Measurements from ENCODE around the gene TBC1D22A.
"Not testable (repeated sequence)": the region's sequence is repeated elsewhere in the genome, so short reads cannot be mapped to it uniquely, and the experiment has no call there.

TBC1D22A gene

DNA sequence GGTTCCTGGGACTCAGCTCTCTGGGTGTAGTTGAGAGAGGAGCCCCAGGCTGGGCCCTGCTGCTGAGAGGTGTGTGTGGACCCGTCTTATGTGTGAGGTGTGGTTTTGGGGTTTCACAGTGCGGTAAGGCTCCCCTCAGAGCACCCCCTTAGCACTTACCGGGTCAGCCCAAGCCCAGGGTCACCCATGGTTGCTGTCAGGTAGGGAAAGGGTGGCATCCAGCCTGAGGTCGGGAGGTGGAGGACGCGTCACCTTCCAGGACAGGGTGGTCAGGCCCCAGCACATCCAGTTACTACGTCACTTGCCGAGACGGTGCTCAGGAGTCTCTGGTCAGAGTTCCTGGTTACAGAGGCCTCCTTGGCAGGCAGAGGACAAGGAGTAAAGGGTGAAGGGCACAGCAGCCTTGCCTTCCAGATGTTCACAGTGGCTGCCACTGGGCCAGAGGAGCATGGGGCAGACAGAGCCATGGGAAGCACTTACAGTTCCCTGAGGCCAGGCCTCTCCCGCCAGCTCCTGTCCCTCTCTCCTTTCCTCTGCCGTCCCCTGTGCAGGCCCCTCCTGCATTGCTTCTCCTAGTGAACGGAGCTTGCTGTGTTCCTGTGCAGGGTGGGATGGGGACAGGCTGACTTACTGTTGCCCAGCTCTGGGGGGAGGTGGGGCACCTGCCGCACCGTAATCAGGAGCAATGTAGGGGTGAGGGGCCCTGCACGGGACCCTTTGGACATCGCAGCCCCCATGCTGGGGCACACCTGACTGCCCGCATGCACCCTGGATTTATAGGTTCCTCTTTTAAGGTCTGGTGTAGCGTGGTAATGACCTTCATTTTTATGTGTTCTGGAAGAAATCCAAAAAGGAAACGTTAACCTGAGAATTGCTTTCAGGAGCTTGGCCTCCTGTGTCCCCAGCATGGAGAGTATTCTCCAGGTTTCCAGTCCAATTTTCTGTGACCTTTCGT is 285.9 kb downstream of the TBC1D22A start:
- DNase-seq (ENCODE audit: insufficient read length, low spot score) (no peak), FAIRE-seq (no peak)

GRCh38 chr22:47049078-47049624 is 286.7 kb downstream of the TBC1D22A start:
- no peak for DNase-seq (ENCODE audit: insufficient read length, low spot score)
- FAIRE-seq, result no peak

- not testable (repeated sequence) for DNase-seq (ENCODE audit: insufficient read length, low spot score); FAIRE-seq
These were observed 287.4 kb downstream of the TBC1D22A start for GRCh38 chr22:47049736-47050400.

GRCh38 chr22:47050401-47051051 is 288.1 kb downstream of the TBC1D22A start:
- FAIRE-seq, result no peak
- no peak for DNase-seq (ENCODE audit: insufficient read length, low spot score)

DNA sequence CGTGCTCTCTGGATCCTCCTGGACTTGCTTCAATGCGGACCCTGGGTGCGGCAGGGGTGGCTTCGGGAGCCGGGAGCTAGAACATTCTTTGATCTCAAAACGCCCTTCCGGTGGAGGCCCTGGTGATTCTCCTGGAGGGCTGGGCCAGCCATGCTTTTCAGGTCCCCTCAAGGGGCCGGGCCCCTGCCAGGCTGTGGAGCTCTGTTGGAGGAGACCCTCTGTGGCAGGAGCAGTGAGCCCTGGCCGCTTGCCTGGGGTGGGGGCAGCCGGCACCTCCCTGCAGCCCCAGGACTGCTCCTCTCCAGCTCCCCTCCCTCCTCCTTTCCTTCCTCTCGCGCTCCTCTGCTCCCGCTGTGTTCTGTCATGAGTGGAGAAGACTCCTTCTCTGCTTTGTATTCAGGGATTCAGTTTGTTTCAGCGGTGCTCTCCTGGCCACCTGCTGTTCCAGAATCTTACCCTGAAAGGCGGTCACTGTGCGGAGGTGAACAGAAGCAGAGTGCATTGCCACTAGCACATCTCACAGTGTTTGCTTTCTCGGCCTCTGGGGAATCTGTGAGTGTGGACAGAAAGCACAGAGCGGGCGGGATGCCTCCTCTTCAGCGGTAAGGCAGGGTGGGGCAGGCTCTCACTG is 289.1 kb downstream of the TBC1D22A start:
- DNase-seq (ENCODE audit: insufficient read length, low spot score) (no peak), FAIRE-seq (no peak)

DNA sequence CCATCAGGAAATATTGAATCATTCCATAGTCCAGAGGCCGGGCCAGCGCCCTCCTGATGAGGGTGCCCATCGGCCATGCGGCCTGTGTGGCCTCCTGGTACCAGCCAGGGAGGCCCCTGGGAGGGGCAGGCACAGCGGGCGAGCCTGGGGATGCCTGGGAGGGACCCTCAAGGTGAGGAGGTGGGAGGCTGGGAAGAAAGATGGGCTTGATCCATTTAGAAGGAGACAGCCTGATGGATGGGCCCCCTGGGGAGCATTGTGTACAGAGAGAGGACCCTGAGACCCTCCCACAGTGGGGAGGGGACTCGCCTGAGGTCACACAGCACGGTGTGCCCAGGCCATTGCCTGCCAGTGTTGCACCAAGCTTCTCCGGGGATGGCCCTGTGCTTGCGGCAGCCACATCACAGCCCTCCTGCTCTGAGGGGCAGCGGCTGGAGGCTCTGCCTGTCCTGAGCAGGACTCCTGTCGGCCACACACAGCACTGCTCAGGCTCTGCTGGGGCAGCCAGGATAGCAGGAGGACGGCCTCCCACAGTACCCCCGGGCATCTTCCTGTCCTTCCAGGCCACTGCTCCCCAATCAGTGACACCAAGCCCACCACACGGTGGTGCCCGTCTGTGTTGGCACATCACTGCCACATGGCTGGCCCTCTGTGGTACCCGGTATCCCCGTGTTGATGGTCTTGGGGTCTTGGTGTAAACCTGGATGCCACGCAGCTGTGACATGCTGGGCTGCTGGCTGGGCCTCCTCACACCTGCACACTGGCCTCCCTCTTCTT is 290.0 kb downstream of the TBC1D22A start:
- DNase-seq (ENCODE audit: insufficient read length, low spot score), result no peak
- no peak for FAIRE-seq

- FAIRE-seq, result no peak
- no peak for DNase-seq (ENCODE audit: insufficient read length, low spot score)
These were observed 290.7 kb downstream of the TBC1D22A start for GRCh38 chr22:47053013-47053725.

DNA sequence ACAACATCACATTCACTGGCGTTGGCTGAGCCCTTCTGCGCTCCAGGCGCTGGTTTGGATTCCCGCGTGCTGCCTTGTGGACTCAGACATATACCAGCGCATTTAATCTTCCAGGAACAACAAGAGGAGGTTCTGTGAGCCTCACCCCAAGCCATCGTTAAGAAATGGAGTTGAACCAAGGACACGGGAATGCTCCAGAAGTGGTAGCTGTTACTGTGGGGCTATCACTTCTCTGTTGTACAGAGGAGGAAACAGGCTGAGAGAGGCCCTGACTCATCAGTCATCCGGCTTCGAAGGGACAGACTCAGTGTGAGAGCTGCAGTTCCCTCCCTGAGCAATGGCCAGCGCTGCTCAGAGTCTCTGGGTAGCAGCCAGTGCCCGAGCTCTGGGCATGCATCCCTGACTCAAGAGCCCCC is 291.3 kb downstream of the TBC1D22A start:
- DNase-seq (ENCODE audit: insufficient read length, low spot score) (no peak), FAIRE-seq (no peak)

GRCh38 chr22:47054231-47055072 is 292.0 kb downstream of the TBC1D22A start:
- DNase-seq (ENCODE audit: insufficient read length, low spot score) (no peak), FAIRE-seq (no peak)

GRCh38 chr22:47055073-47055355 is 292.6 kb downstream of the TBC1D22A start:
- no peak for FAIRE-seq
- no peak for DNase-seq (ENCODE audit: insufficient read length, low spot score)

DNA sequence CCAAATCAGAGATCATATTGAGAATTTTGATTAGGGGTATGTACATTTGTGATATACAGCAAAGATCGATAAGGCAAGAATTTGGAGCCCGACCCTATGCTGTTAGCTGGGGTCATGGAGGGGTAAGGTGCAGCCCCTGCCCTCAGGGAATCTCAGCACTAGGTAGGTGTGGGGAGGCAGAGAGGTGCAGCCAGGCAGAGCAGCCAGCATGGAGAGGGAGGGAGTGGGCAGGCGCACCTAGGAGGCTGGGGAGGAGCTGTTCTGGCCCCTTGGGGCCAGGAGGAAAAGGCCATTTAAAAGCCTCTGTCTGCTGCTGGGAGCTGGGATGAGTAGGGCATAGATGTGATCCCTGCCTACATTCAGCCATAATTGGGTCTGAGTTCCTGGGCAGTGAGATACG is 293.0 kb downstream of the TBC1D22A start:
- no peak for DNase-seq (ENCODE audit: insufficient read length, low spot score)
- no peak for FAIRE-seq

- DNase-seq (ENCODE audit: insufficient read length, low spot score) (no peak), FAIRE-seq (no peak)
These were observed 293.5 kb downstream of the TBC1D22A start for GRCh38 chr22:47055921-47056320.

GRCh38 chr22:47056361-47056760 is 293.9 kb downstream of the TBC1D22A start:
- no peak for DNase-seq (ENCODE audit: insufficient read length, low spot score)
- no peak for FAIRE-seq

DNA sequence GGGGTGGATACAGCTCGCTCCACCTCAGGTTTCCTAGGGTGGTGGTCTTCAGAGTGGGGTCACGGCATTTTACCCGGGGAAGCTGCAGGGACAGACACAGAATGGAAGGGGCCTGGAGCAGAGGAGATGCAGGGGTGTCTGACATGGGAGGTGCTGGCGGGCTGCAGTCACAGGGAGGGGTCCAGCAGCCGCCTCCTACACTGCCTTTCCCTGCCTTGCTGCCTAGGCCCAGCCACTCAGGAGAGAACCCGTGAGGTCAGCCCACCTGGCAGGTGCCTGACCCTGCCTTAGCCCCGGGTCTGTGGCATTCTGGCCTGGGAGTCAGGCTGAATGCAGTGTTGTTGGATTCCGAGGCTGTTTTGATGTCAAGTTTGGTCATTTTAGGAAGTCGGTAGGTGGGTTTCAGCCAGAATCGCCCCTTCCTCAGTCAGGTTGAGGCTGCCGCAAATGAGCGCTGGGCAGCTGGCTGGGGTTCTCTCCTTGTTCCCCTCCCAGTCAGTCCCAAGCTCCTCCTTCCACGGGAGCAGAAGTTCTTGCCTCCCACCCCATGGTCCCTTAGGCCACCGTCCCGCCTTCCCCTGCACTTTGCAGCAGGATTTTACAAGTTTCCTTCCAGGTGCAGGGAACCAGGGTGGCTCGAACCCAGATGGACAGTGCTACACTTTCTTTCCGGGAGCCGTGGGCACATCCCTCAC is 294.5 kb downstream of the TBC1D22A start:
- no peak for FAIRE-seq
- no peak for DNase-seq (ENCODE audit: insufficient read length, low spot score)

DNA sequence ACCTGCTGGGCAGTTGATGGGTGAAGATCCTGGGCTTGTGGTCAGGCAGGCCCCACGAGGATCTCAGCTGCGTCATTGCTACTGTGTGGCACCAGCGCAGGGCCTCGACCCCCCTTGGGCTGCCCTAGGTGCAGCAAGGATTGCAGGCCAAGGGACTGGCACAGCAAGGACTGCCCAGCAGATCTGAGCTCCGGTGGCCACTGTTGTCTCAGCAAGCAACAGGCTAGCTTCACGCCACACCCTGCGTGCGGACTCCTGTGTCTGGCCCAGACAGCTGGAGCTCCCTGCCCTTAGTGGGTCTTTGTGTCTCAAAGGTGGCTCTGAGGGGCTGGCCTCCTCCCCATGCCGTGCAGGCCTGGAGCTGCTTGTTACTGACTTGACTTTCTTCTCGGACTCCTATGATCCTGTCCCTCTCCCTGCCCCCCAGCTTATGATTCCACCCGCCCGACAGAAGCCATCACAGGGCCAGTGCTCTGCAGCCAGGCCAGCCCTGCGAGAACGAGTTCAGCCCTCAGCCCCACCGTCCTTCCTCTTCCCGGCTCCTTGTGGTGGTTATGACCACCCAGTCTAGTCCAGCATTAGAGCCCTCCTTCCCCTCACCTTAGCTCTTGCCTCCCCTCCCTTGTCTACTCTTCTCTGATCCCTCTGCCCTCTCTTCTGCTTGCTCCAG is 295.6 kb downstream of the TBC1D22A start:
- no peak for FAIRE-seq
- DNase-seq (ENCODE audit: insufficient read length, low spot score), result no peak

DNA sequence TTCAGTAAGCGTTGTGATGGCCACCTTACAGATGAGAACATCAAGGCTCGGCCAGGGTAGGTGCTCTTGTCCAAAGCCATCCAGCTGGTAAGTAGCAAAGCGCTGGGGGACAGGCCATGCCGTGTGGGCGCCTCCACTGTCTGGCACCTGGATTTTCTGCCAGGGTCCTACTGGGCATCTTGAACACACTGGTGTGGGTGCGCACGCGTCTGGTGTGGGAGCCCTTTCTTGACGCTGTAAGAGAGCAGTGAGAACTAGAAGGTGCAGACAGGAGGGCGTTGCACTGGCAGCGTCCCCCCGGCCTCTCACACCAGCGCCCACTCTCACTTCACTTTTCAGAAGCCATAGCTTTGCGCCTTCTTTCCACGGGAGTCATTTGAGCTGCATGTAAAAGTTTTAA is 296.6 kb downstream of the TBC1D22A start:
- FAIRE-seq, result no peak
- DNase-seq (ENCODE audit: insufficient read length, low spot score), result no peak

- FAIRE-seq (no peak), DNase-seq (ENCODE audit: insufficient read length, low spot score) (no peak)
These were observed 297.3 kb downstream of the TBC1D22A start for GRCh38 chr22:47059701-47060161.

Data from HTR-8/SVneo (cell line).